ENCODE results near the gene DUSP8.

DUSP8 gene

GRCh38 chr11:1565173-1565903 lies 6.7 kb downstream of the DUSP8 start:
- no peak for DNase-seq

GRCh38 chr11:1564535-1565172 lies 7.4 kb downstream of the DUSP8 start:
- DNase-seq, result no peak

GRCh38 chr11:1563697-1564534 lies 8.2 kb downstream of the DUSP8 start:
- DNase-seq, result no peak

- no peak for DNase-seq
Observed at GRCh38 chr11:1563149-1563638, 8.9 kb downstream of the DUSP8 start.

GRCh38 chr11:1562469-1563148 lies 9.5 kb downstream of the DUSP8 start:
- DNase-seq, result no peak

- DNase-seq, result no peak
Observed at GRCh38 chr11:1561955-1562354, 10.1 kb downstream of the DUSP8 start.

GRCh38 chr11:1561266-1561665 lies 10.8 kb downstream of the DUSP8 start:
- DNase-seq, result no peak

- no peak for DNase-seq
Observed at GRCh38 chr11:1560649-1561251, 11.3 kb downstream of the DUSP8 start.

- DNase-seq, result no peak
Observed at GRCh38 chr11:1560002-1560648, 11.9 kb downstream of the DUSP8 start.

- DNase-seq, result no peak
Observed at GRCh38 chr11:1559111-1559951, 12.7 kb downstream of the DUSP8 start.

GRCh38 chr11:1558775-1559110 lies 13.3 kb downstream of the DUSP8 start:
- no peak for DNase-seq

- no peak for DNase-seq
Observed at GRCh38 chr11:1557904-1558774, 13.9 kb downstream of the DUSP8 start.

GRCh38 chr11:1557051-1557884 lies 14.8 kb downstream of the DUSP8 start:
- DNase-seq, result no peak

- DNase-seq, result no peak
Observed at GRCh38 chr11:1556278-1556902, 15.7 kb downstream of the DUSP8 start.

- no peak for DNase-seq
Observed at GRCh38 chr11:1555713-1556153, 16.3 kb downstream of the DUSP8 start.

GRCh38 chr11:1554981-1555712 lies 16.9 kb downstream of the DUSP8 start:
- DNase-seq, result no peak

- DNase-seq, result no peak
Observed at GRCh38 chr11:1553808-1554594, 18.1 kb downstream of the DUSP8 start.

Measured in central memory CD4-positive, alpha-beta T cell (primary cell).